ENCODE data around the gene MORC1.

MORC1 gene

DNA sequence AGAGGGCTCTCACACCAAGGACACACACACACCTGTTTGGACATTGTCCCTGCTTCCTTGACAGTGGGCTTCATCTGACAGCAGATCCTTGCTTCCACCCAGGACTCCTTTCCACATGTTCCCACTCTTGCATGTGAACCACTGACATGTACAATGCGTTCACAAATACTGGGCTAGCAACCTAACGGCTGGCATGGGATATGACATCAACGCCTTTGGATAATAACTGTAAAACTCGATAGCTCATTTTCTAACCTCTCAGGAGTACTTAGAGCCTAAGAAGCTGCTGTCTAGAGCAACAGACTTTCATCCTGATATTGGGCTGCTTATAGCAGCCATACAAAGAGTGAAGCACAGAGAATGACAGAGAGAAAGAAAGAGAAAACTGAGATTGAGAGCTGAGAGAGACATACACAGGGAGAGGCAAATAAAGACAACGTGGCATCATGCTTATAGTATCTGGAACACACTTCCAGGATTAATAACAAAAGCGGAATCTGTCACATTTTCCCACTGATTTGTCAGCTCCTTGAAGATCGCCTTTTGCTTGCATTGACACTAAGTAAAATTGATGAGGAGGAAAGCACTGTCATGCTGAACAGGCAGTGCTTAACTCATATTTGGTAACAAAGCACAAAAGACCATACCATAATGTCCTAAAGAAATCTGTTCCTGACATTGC lies 166.0 kb downstream of the MORC1 start:
- no peak overlapping the region; the same call in none of the 2 replicates for H3K27ac ChIP-seq
- DNase-seq, result no peak
- no peaks in the 10 kb centered on the region for H3K27me3 ChIP-seq (ENCODE audit: insufficient read depth, low read depth, severe bottlenecking)
- no peaks in the 10 kb centered on the region for H3K36me3 ChIP-seq
- TF ChIP-seq CTCF (IDR thresholded peaks at IDR 0.05; ENCODE audit: low read depth, low read length), result no peak
- peak overlapping the region; percentile 30 for H3K4me3 ChIP-seq (ENCODE audit: low read depth, low read length)
- no peaks in the 10 kb centered on the region for H3K9me3 ChIP-seq (ENCODE audit: severe bottlenecking)

GRCh38 chr3:108947855-108948254 lies 170.1 kb downstream of the MORC1 start:
- TF ChIP-seq CTCF (IDR thresholded peaks at IDR 0.05; ENCODE audit: low read depth, low read length), result no peak
- no peak for DNase-seq
- no peaks in the 10 kb centered on the region for H3K27me3 ChIP-seq (ENCODE audit: insufficient read depth, low read depth, severe bottlenecking)
- no peaks in the 10 kb centered on the region for H3K36me3 ChIP-seq
- no peaks in the 10 kb centered on the region for H3K9me3 ChIP-seq (ENCODE audit: severe bottlenecking)
- H3K4me3 ChIP-seq (ENCODE audit: low read depth, low read length), result no peak overlapping the region
- no peak overlapping the region for H3K27ac ChIP-seq

DNA sequence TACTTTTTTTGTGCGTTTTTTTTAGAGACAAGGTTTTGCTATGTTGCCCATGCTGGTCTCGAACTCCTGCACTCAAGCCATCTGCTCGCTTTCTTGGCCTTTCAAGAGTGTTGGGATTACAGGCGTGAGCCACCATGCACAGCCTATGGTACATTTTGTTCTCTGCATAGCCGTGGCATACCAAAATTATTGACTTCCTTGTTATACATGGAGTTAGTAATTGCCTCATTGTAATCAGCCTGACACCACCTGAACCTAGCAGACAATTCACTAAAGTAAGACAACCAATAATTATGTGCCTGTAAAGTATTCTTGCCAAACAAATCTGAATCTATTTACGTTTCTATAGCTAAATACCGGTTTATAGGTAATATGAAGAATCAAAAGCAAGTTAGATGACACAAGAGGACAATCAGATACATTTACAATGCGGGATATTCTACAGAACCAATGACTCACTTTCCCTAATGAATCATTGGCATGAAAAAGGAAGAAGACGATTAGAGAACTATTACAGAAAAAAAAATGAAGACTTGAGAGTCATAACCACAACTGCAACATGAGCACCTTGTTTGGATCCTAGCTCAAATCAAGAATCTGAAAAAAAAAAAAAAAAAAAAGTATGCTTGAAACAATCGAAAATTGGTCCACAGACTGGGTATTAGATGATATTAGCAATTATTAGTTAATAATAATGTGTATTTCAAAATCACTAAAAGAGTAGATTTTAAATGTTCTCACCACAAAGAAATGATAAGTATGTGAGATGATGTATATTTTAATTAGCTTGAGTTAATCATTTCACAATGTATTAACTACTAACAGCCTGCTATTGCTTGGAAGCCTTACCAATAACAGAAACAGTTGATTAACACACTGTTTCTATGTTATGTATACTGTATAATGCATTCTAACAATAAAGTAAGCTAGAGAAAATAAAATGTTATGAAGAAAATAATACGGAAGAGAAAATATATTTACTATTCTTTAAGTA lies 171.3 kb downstream of the MORC1 start:
- Histone ChIP-seq H3K9me3 (ENCODE audit: severe bottlenecking) (no peaks in the 10 kb centered on the region), H3K27me3 (ENCODE audit: insufficient read depth, low read depth, severe bottlenecking) (no peaks in the 10 kb centered on the region), H3K36me3 (no peaks in the 10 kb centered on the region), H3K27ac (no peak overlapping the region), H3K4me3 (ENCODE audit: low read depth, low read length) (no peak overlapping the region)
- no peak for DNase-seq
- no peak for TF ChIP-seq CTCF (IDR thresholded peaks at IDR 0.05; ENCODE audit: low read depth, low read length)

DNA sequence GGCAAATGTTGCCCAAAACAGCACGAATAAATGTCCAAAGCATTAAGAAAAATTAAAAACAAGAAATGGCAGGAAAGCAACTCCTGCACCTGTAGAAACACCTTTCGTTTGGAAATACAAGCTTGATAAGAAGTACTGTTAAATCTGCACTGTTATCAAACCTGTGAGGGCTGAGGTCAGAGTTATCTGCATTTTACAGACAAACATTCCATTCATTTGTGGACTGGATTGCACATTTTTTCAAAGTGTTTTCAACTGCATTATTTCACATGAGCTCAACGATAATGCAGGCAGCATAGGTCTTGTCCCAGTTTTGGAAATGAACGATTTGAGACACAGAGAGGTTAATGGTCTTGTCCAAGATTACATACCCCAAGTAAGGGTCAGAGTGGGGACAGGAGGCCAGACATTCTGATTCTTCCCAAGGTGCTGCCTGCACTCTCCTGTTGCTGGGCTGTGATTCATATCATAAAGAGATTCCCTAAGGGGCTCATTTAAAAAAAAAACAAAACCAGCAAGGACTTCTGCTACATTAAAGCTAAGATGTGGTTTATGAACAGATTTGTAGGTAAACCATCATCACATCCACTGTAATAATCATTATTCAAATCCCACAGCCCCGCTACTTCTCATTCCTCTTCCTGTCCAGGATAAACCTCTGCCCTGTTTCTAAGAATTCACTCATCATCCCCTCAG lies 177.2 kb downstream of the MORC1 start:
- Histone ChIP-seq H3K9me3 (ENCODE audit: severe bottlenecking) (no peaks in the 10 kb centered on the region), H3K4me3 (ENCODE audit: low read depth, low read length) (no peak overlapping the region), H3K27me3 (ENCODE audit: insufficient read depth, low read depth, severe bottlenecking) (no peaks in the 10 kb centered on the region), H3K27ac (no peak overlapping the region), H3K36me3 (no peaks in the 10 kb centered on the region)
- no peak for DNase-seq
- no peak for TF ChIP-seq CTCF (IDR thresholded peaks at IDR 0.05; ENCODE audit: low read depth, low read length)

- no peak overlapping the region for H3K27ac ChIP-seq
- TF ChIP-seq CTCF (IDR thresholded peaks at IDR 0.05; ENCODE audit: low read depth, low read length), result no peak
- H3K36me3 ChIP-seq, result no peaks in the 10 kb centered on the region
- H3K27me3 ChIP-seq (ENCODE audit: insufficient read depth, low read depth, severe bottlenecking), result no peaks in the 10 kb centered on the region
- no peak overlapping the region for H3K4me3 ChIP-seq (ENCODE audit: low read depth, low read length)
- H3K9me3 ChIP-seq (ENCODE audit: severe bottlenecking), result no peaks in the 10 kb centered on the region
- DNase-seq, result no peak
These were observed 177.8 kb downstream of the MORC1 start for GRCh38 chr3:108940166-108940565.

Data from WERI-Rb-1 (cell line).